ENCODE results near the gene ANKS1A.

The ANKS1A gene

GRCh38 chr6:35086282-35086632 lies 197.2 kb downstream of the ANKS1A start:
- Histone ChIP-seq H2AFZ (ENCODE audit: low read length) (no peak overlapping the region), H3K4me3 (ENCODE audit: low read length, poor library complexity, severe bottlenecking) (no peak overlapping the region), H3K9ac (ENCODE audit: low read depth, low read length, poor library complexity, severe bottlenecking) (no peak overlapping the region), H3K79me2 (ENCODE audit: insufficient read depth, low read length) (no peaks in the 10 kb centered on the region), H3K27me3 (ENCODE audit: insufficient read depth, low read length, poor library complexity, severe bottlenecking) (no peaks in the 10 kb centered on the region), H3K4me1 (ENCODE audit: insufficient read depth, low read length, poor library complexity, severe bottlenecking) (peaks cover 54% of the 10 kb centered on the region), H3K4me2 (ENCODE audit: low read depth, low read length, poor library complexity, severe bottlenecking) (no peak overlapping the region), H3F3A (ENCODE audit: low read depth) (peaks cover 6% of the 10 kb centered on the region), H3K9me2 (replicated peaks; ENCODE audit: low read depth, low read length) (no peaks in the 10 kb centered on the region), H3K36me3 (ENCODE audit: insufficient read depth, low read length) (peaks cover 27% of the 10 kb centered on the region; the same call in 1 of the 2 replicates), H3K9me3 (ENCODE audit: insufficient read depth, low read depth, low read length) (no peaks in the 10 kb centered on the region), H4K20me1 (ENCODE audit: insufficient read depth, low read length, poor library complexity, severe bottlenecking) (no peaks in the 10 kb centered on the region)
- no peak for TF ChIP-seq EZH2phosphoT487 (IDR thresholded peaks at IDR 0.05; ENCODE audit: borderline replicate concordance)
- TF ChIP-seq CTCF (conservative IDR thresholded peaks at IDR 0.05; ENCODE audit: low read length) = no peak

GRCh38 chr6:35086636-35087360 lies 197.7 kb downstream of the ANKS1A start:
- H3K9me3 ChIP-seq (ENCODE audit: insufficient read depth, low read depth, low read length) = no peaks in the 10 kb centered on the region
- H3F3A ChIP-seq (ENCODE audit: low read depth) = peaks cover 6% of the 10 kb centered on the region
- H3K4me2 ChIP-seq (ENCODE audit: low read depth, low read length, poor library complexity, severe bottlenecking) = no peak overlapping the region
- no peaks in the 10 kb centered on the region for H4K20me1 ChIP-seq (ENCODE audit: insufficient read depth, low read length, poor library complexity, severe bottlenecking)
- peaks cover 24% of the 10 kb centered on the region; the same call in 1 of the 2 replicates for H3K36me3 ChIP-seq (ENCODE audit: insufficient read depth, low read length)
- H3K4me3 ChIP-seq (ENCODE audit: low read length, poor library complexity, severe bottlenecking) = no peak overlapping the region
- H3K9ac ChIP-seq (ENCODE audit: low read depth, low read length, poor library complexity, severe bottlenecking) = no peak overlapping the region
- no peak for TF ChIP-seq CTCF (conservative IDR thresholded peaks at IDR 0.05; ENCODE audit: low read length)
- H3K79me2 ChIP-seq (ENCODE audit: insufficient read depth, low read length) = no peaks in the 10 kb centered on the region
- H3K9me2 ChIP-seq (replicated peaks; ENCODE audit: low read depth, low read length) = no peaks in the 10 kb centered on the region
- no peak overlapping the region for H2AFZ ChIP-seq (ENCODE audit: low read length)
- H3K4me1 ChIP-seq (ENCODE audit: insufficient read depth, low read length, poor library complexity, severe bottlenecking) = peaks cover 50% of the 10 kb centered on the region
- H3K27me3 ChIP-seq (ENCODE audit: insufficient read depth, low read length, poor library complexity, severe bottlenecking) = no peaks in the 10 kb centered on the region

GRCh38 chr6:35087361-35088280 lies 198.6 kb downstream of the ANKS1A start:
- peaks cover 6% of the 10 kb centered on the region for H3F3A ChIP-seq (ENCODE audit: low read depth)
- TF ChIP-seq CTCF (conservative IDR thresholded peaks at IDR 0.05; ENCODE audit: low read length) = no peak
- no peak for TF ChIP-seq EZH2phosphoT487 (IDR thresholded peaks at IDR 0.05; ENCODE audit: borderline replicate concordance)
- peaks cover 48% of the 10 kb centered on the region for H3K4me1 ChIP-seq (ENCODE audit: insufficient read depth, low read length, poor library complexity, severe bottlenecking)
- H3K4me3 ChIP-seq (ENCODE audit: low read length, poor library complexity, severe bottlenecking) = no peak overlapping the region
- no peaks in the 10 kb centered on the region for H3K9me2 ChIP-seq (replicated peaks; ENCODE audit: low read depth, low read length)
- H2AFZ ChIP-seq (ENCODE audit: low read length) = no peak overlapping the region
- no peaks in the 10 kb centered on the region for H3K9me3 ChIP-seq (ENCODE audit: insufficient read depth, low read depth, low read length)
- H3K27me3 ChIP-seq (ENCODE audit: insufficient read depth, low read length, poor library complexity, severe bottlenecking) = no peaks in the 10 kb centered on the region
- no peaks in the 10 kb centered on the region for H3K79me2 ChIP-seq (ENCODE audit: insufficient read depth, low read length)
- H3K36me3 ChIP-seq (ENCODE audit: insufficient read depth, low read length) = peaks cover 18% of the 10 kb centered on the region; the same call in 1 of the 2 replicates
- peak overlapping the region; percentile 61 for H3K9ac ChIP-seq (ENCODE audit: low read depth, low read length, poor library complexity, severe bottlenecking)
- no peaks in the 10 kb centered on the region for H4K20me1 ChIP-seq (ENCODE audit: insufficient read depth, low read length, poor library complexity, severe bottlenecking)
- peak overlapping the region; percentile 61 for H3K4me2 ChIP-seq (ENCODE audit: low read depth, low read length, poor library complexity, severe bottlenecking)

Measured in Loucy (cell line).